A673 (cell line): ENCODE measurements around the gene SLC2A9. TPM values are rescaled to one million over a fixed set of nuclear protein-coding genes. Genes with fewer than 3 reads are reported as not detected.

Experiments
- BruUV-seq: library from RNA; stranded (reverse); fragments of 400-500 nt; replicated peaks from 2 replicates; lab custom pipeline; 2021; lab: Mats Ljungman, UMichigan
- CTCF ChIA-PET: fragments of 300-600 bp; sonication (Branson Sonifier 250); formaldehyde crosslinking; loops from one replicate; lab custom pipeline; 2022; ENCODE audit warnings: antibody characterized with exemption; lab: Charles Lee
- POLR2A ChIA-PET: fragments of 300-600 bp; sonication (Branson Sonifier 250); formaldehyde crosslinking; loops from one replicate; lab custom pipeline; 2022; ENCODE audit warnings: antibody characterized with exemption; ENCODE audit not compliant: low non-redundant PET; lab: Charles Lee
- DNase-seq: peaks from one replicate; pipeline ENCODE4 v3.0.0-alpha.2; 2015; ENCODE audit warnings: low spot score
- H3K27ac ChIP-seq: fragments of 200-600 bp; sonication (generic); 2 replicates; pipeline ENCODE4 v1.5.1; 2016; ENCODE audit warnings: mixed run types, low read depth, mild to moderate bottlenecking, mixed read lengths, antibody characterized with exemption, low read length; ENCODE audit not compliant: poor library complexity, severe bottlenecking
- H3K27me3 ChIP-seq: fragments of 200-600 bp; sonication (generic); replicated peaks from 2 replicates; pipeline ENCODE4 v1.6.1; 2017; ENCODE audit warnings: mixed run types, low read depth, mild to moderate bottlenecking, mixed read lengths, antibody characterized with exemption, low read length; ENCODE audit not compliant: insufficient read depth, poor library complexity
- H3K36me3 ChIP-seq: fragments of 200-600 bp; sonication (generic); 2 replicates; pipeline ENCODE4 v1.6.1; 2016; ENCODE audit warnings: mixed run types, mild to moderate bottlenecking, mixed read lengths, antibody characterized with exemption, low read length; ENCODE audit not compliant: insufficient read depth, poor library complexity, severe bottlenecking
- H3K4me1 ChIP-seq: fragments of 200-600 bp; sonication (generic); 2 replicates; pipeline ENCODE4 v1.6.1; 2017; ENCODE audit warnings: mixed run types, mild to moderate bottlenecking, mixed read lengths, antibody characterized with exemption, low read length; ENCODE audit not compliant: insufficient read depth, poor library complexity, severe bottlenecking
- H3K4me3 ChIP-seq: fragments of 200-600 bp; sonication (generic); 2 replicates; pipeline ENCODE4 v1.5.1; 2016; ENCODE audit warnings: low read depth, mixed run types, mild to moderate bottlenecking, mixed read lengths, low read length; ENCODE audit not compliant: poor library complexity, severe bottlenecking
- H3K9me3 ChIP-seq: fragments of 200-600 bp; sonication (generic); 2 replicates; pipeline ENCODE4 v1.6.1; 2016; ENCODE audit warnings: mixed run types, low read depth, mild to moderate bottlenecking, mixed read lengths, antibody characterized with exemption, low read length; ENCODE audit not compliant: poor library complexity, severe bottlenecking
- CTCF ChIP-seq: fragments of 300-800, 200-600 bp; sonication (generic); conservative IDR thresholded peaks from 2 replicates; pipeline ENCODE4 v1.5.1; 2017; ENCODE audit warnings: low read depth, mild to moderate bottlenecking, antibody characterized with exemption, low read length, moderate library complexity, mixed read lengths
- EZH2 ChIP-seq: fragments of 200-600 bp; sonication (generic); IDR thresholded peaks from 2 replicates; pipeline ENCODE4 v1.6.1; 2017; ENCODE audit warnings: borderline replicate concordance, low read depth, mild to moderate bottlenecking, mixed read lengths, antibody characterized with exemption, low read length; ENCODE audit not compliant: poor library complexity, severe bottlenecking
- intact Hi-C: fragments of 100-400 bp; cut with micrococcal nuclease; formaldehyde crosslinking; loops from one replicate; pipeline ENCODE4 v1.10.0; 2022; ENCODE audit not compliant: unreplicated experiment
- total RNA-seq: library from RNA; stranded (reverse); gene quantifications from 2 replicates; pipeline ENCODE4 v1.2.3, GENCODE V29; 2021

The SLC2A9 gene
- total RNA-seq, 1 experiment from 2014 or later, result not detected

- no peak for DNase-seq
- ChIA-PET CTCF (no interaction called here), POLR2A (no interaction called here)
- H3K4me1 ChIP-seq, result no peaks in the 10 kb centered on the region
- H3K4me3 ChIP-seq, result no peak overlapping the region
- no peak overlapping the region for H3K27ac ChIP-seq
- intact Hi-C loops, result no loop called here
- H3K9me3 ChIP-seq, result no peaks in the 10 kb centered on the region
- no peaks in the 10 kb centered on the region for H3K36me3 ChIP-seq
- no TSS peak for BruUV-seq
- no peaks in the 10 kb centered on the region for H3K27me3 ChIP-seq
- TF ChIP-seq EZH2 (no peak), CTCF (no peak)
These were observed 105.0 kb downstream of the SLC2A9 start for GRCh38 chr4:9916346-9916745.

GRCh38 chr4:9913846-9914245 lies 107.5 kb downstream of the SLC2A9 start:
- Histone ChIP-seq H3K36me3 (no peaks in the 10 kb centered on the region), H3K4me1 (no peaks in the 10 kb centered on the region), H3K4me3 (no peak overlapping the region), H3K9me3 (no peaks in the 10 kb centered on the region), H3K27me3 (no peaks in the 10 kb centered on the region), H3K27ac (no peak overlapping the region)
- TF ChIP-seq CTCF (no peak), EZH2 (no peak)
- intact Hi-C loops, result no loop called here
- no peak for DNase-seq
- BruUV-seq, result no TSS peak
- POLR2A ChIA-PET, result interaction anchor here (0.7 kb wide), 1 partner anchor 116 kb away, joined by 3 read pairs; no protein-coding TSS in a partner anchor
- CTCF ChIA-PET, result no interaction called here

- CTCF ChIA-PET, result no interaction called here
- Histone ChIP-seq H3K4me1 (no peaks in the 10 kb centered on the region), H3K9me3 (no peaks in the 10 kb centered on the region), H3K27ac (no peak overlapping the region), H3K27me3 (no peaks in the 10 kb centered on the region), H3K36me3 (no peaks in the 10 kb centered on the region), H3K4me3 (no peak overlapping the region)
- intact Hi-C loops, result no loop called here
- TF ChIP-seq EZH2 (no peak), CTCF (no peak)
- BruUV-seq, result no TSS peak
- POLR2A ChIA-PET, result no interaction called here
- DNase-seq, result no peak
These were observed 114.3 kb downstream of the SLC2A9 start for GRCh38 chr4:9906996-9907395.
